Thyroid gland (tissue), 4 donors: ENCODE results near the gene CAMTA1.

Experiments
- CTCF ChIP-seq, 6 experiments: fragments of 200-600 bp in 3 of 6; fragments of 450-650 bp in 3 of 6; sonication (generic) in 3 of 6; IDR thresholded peaks; one replicate each; pipeline ENCODE4 v1.5.1; 2016 to 2019; ENCODE audit warnings: antibody characterized with exemption in 6 of 6, mild to moderate bottlenecking in 2 of 6, inconsistent platforms in 1 of 6, moderate library complexity in 1 of 6
- POLR2A ChIP-seq, 2 donors: fragments of 450-650 bp; IDR thresholded peaks; one replicate each; pipeline ENCODE4 v1.6.1; 2017; ENCODE audit warnings: antibody characterized with exemption in 2 of 2, mild to moderate bottlenecking in 2 of 2, moderate library complexity in 1 of 2

DNA sequence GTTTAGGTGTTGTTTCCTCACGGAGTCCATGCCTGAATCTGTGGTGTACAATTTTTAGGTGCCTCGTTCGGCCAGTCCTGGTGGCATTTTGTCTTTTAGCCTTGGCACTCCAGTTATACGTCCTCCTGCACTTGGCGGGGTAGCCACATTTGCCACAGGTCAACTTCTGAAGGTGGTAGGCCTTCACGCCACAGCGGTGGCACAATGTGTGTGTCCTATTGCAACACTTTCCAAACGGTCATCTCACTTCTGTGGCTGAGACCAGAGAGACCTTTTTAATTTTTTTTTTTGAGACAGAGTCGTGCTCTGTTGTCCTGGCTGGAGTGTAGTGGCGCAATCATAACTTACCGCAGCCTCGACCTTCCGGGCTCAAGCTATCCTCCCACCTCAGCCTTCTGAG lies 49.1 kb downstream of the CAMTA1 start:
- TF ChIP-seq CTCF (IDR thresholded peaks at IDR 0.05) (no peak), POLR2A (IDR thresholded peaks at IDR 0.05) (no peak)
